ENCODE data around the gene PCNA.

The PCNA gene

GRCh38 chr20:5149892-5150225 lies 30.1 kb upstream of the PCNA start:
- Mint-ChIP-seq H3K9me3 (ENCODE audit: low read depth) (no peaks in the 10 kb centered on the region), H3K27me3 (no peaks in the 10 kb centered on the region), H3K4me3 (no peak overlapping the region), H3K4me1 (ENCODE audit: low read depth) (peaks cover 73% of the 10 kb centered on the region), H3K27ac (no peak overlapping the region), H3K36me3 (peaks cover 2% of the 10 kb centered on the region)

- no peak overlapping the region for H3K27ac Mint-ChIP-seq
- H3K4me3 Mint-ChIP-seq = no peak overlapping the region
- no peaks in the 10 kb centered on the region for H3K9me3 Mint-ChIP-seq (ENCODE audit: low read depth)
- H3K27me3 Mint-ChIP-seq = no peaks in the 10 kb centered on the region
- peaks cover 6% of the 10 kb centered on the region for H3K36me3 Mint-ChIP-seq
- peaks cover 74% of the 10 kb centered on the region for H3K4me1 Mint-ChIP-seq (ENCODE audit: low read depth)
Measured at GRCh38 chr20:5148581-5148980, 28.8 kb upstream of the PCNA start.

- no peak overlapping the region for H3K27ac Mint-ChIP-seq
- no peaks in the 10 kb centered on the region for H3K27me3 Mint-ChIP-seq
- H3K9me3 Mint-ChIP-seq (ENCODE audit: low read depth) = no peaks in the 10 kb centered on the region
- peaks cover 4% of the 10 kb centered on the region for H3K36me3 Mint-ChIP-seq
- H3K4me3 Mint-ChIP-seq = peak overlapping the region; percentile 1
- H3K4me1 Mint-ChIP-seq (ENCODE audit: low read depth) = peaks cover 70% of the 10 kb centered on the region
Measured at GRCh38 chr20:5146871-5147592, 27.3 kb upstream of the PCNA start.

- no peak overlapping the region for H3K4me3 Mint-ChIP-seq
- H3K4me1 Mint-ChIP-seq (ENCODE audit: low read depth) = peaks cover 74% of the 10 kb centered on the region
- peaks cover 4% of the 10 kb centered on the region for H3K36me3 Mint-ChIP-seq
- H3K27ac Mint-ChIP-seq = no peak overlapping the region
- H3K27me3 Mint-ChIP-seq = no peaks in the 10 kb centered on the region
- no peaks in the 10 kb centered on the region for H3K9me3 Mint-ChIP-seq (ENCODE audit: low read depth)
Measured at GRCh38 chr20:5146099-5146668, 26.4 kb upstream of the PCNA start.

- no peak overlapping the region for H3K4me3 Mint-ChIP-seq
- H3K27ac Mint-ChIP-seq = no peak overlapping the region
Measured at GRCh38 chr20:5145365-5146098, 25.8 kb upstream of the PCNA start.

GRCh38 chr20:5143851-5144250 lies 24.1 kb upstream of the PCNA start:
- Mint-ChIP-seq H3K4me1 (ENCODE audit: low read depth) (peaks cover 72% of the 10 kb centered on the region), H3K36me3 (peaks cover 8% of the 10 kb centered on the region), H3K4me3 (no peak overlapping the region), H3K27me3 (no peaks in the 10 kb centered on the region), H3K27ac (no peak overlapping the region), H3K9me3 (ENCODE audit: low read depth) (no peaks in the 10 kb centered on the region)

More at GRCh38 chr20:5145365-5146098, 25.8 kb upstream of the PCNA start:
- H3K27me3 Mint-ChIP-seq = no peaks in the 10 kb centered on the region
- peaks cover 76% of the 10 kb centered on the region for H3K4me1 Mint-ChIP-seq (ENCODE audit: low read depth)
- H3K36me3 Mint-ChIP-seq = peaks cover 4% of the 10 kb centered on the region
- no peaks in the 10 kb centered on the region for H3K9me3 Mint-ChIP-seq (ENCODE audit: low read depth)

- Mint-ChIP-seq H3K4me1 (ENCODE audit: low read depth) (peaks cover 60% of the 10 kb centered on the region), H3K27ac (no peak overlapping the region), H3K36me3 (peaks cover 8% of the 10 kb centered on the region), H3K27me3 (no peaks in the 10 kb centered on the region), H3K9me3 (ENCODE audit: low read depth) (no peaks in the 10 kb centered on the region), H3K4me3 (no peak overlapping the region)
Measured at GRCh38 chr20:5141615-5142014, 21.9 kb upstream of the PCNA start.

- Mint-ChIP-seq H3K4me3 (no peak overlapping the region), H3K27ac (no peak overlapping the region), H3K27me3 (no peaks in the 10 kb centered on the region), H3K4me1 (ENCODE audit: low read depth) (peaks cover 59% of the 10 kb centered on the region), H3K9me3 (ENCODE audit: low read depth) (no peaks in the 10 kb centered on the region), H3K36me3 (peaks cover 8% of the 10 kb centered on the region)
Measured at GRCh38 chr20:5140195-5140594, 20.4 kb upstream of the PCNA start.

GRCh38 chr20:5136096-5136495 lies 16.3 kb upstream of the PCNA start:
- Mint-ChIP-seq H3K27me3 (no peaks in the 10 kb centered on the region), H3K4me3 (no peak overlapping the region), H3K4me1 (ENCODE audit: low read depth) (peaks cover 42% of the 10 kb centered on the region), H3K9me3 (ENCODE audit: low read depth) (no peaks in the 10 kb centered on the region), H3K27ac (no peak overlapping the region), H3K36me3 (peaks cover 4% of the 10 kb centered on the region)

- Mint-ChIP-seq H3K9me3 (ENCODE audit: low read depth) (no peaks in the 10 kb centered on the region), H3K4me1 (ENCODE audit: low read depth) (peaks cover 36% of the 10 kb centered on the region), H3K36me3 (peaks cover 4% of the 10 kb centered on the region), H3K4me3 (no peak overlapping the region), H3K27ac (no peak overlapping the region), H3K27me3 (no peaks in the 10 kb centered on the region)
Measured at GRCh38 chr20:5135363-5136012, 15.7 kb upstream of the PCNA start.

- H3K36me3 Mint-ChIP-seq = no peaks in the 10 kb centered on the region
- peaks cover 28% of the 10 kb centered on the region for H3K4me1 Mint-ChIP-seq (ENCODE audit: low read depth)
- no peaks in the 10 kb centered on the region for H3K9me3 Mint-ChIP-seq (ENCODE audit: low read depth)
- no peak overlapping the region for H3K27ac Mint-ChIP-seq
- H3K27me3 Mint-ChIP-seq = no peaks in the 10 kb centered on the region
- H3K4me3 Mint-ChIP-seq = no peak overlapping the region
Measured at GRCh38 chr20:5133998-5134397, 14.2 kb upstream of the PCNA start.

- no peaks in the 10 kb centered on the region for H3K36me3 Mint-ChIP-seq
- no peaks in the 10 kb centered on the region for H3K9me3 Mint-ChIP-seq (ENCODE audit: low read depth)
- H3K4me1 Mint-ChIP-seq (ENCODE audit: low read depth) = peaks cover 39% of the 10 kb centered on the region
- H3K27ac Mint-ChIP-seq = peak overlapping the region; percentile 77
- H3K4me3 Mint-ChIP-seq = peak overlapping the region; percentile 28
- no peaks in the 10 kb centered on the region for H3K27me3 Mint-ChIP-seq
Measured at GRCh38 chr20:5131502-5131901, 11.7 kb upstream of the PCNA start.

GRCh38 chr20:5128886-5129285 lies 9.1 kb upstream of the PCNA start:
- no peaks in the 10 kb centered on the region for H3K27me3 Mint-ChIP-seq

GRCh38 chr20:5127859-5128424 lies 8.2 kb upstream of the PCNA start:
- H3K4me3 Mint-ChIP-seq = peak overlapping the region; percentile 96
- H3K4me1 Mint-ChIP-seq (ENCODE audit: low read depth) = peaks cover 33% of the 10 kb centered on the region
- H3K9me3 Mint-ChIP-seq (ENCODE audit: low read depth) = no peaks in the 10 kb centered on the region
- no peaks in the 10 kb centered on the region for H3K27me3 Mint-ChIP-seq
- peak overlapping the region; percentile 92 for H3K27ac Mint-ChIP-seq
- H3K36me3 Mint-ChIP-seq = no peaks in the 10 kb centered on the region

More at GRCh38 chr20:5128886-5129285, 9.1 kb upstream of the PCNA start:
- no peaks in the 10 kb centered on the region for H3K9me3 Mint-ChIP-seq (ENCODE audit: low read depth)
- peak overlapping the region; percentile 92 for H3K27ac Mint-ChIP-seq
- peak overlapping the region; percentile 96 for H3K4me3 Mint-ChIP-seq
- no peaks in the 10 kb centered on the region for H3K36me3 Mint-ChIP-seq
- peaks cover 36% of the 10 kb centered on the region for H3K4me1 Mint-ChIP-seq (ENCODE audit: low read depth)
